A673 (cell line): ENCODE measurements around the gene TLCD1. TPM values are rescaled to one million over a fixed set of nuclear protein-coding genes. Genes with fewer than 3 reads are reported as not detected.
"Not testable (repeated sequence)": the region's sequence is repeated elsewhere in the genome, so short reads cannot be mapped to it uniquely, and the experiment has no call there.

Experiments
- BruUV-seq: library from RNA; stranded (reverse); fragments of 400-500 nt; replicated peaks from 2 replicates; lab custom pipeline; 2021; lab: Mats Ljungman, UMichigan
- CTCF ChIA-PET: fragments of 300-600 bp; sonication (Branson Sonifier 250); formaldehyde crosslinking; loops from one replicate; lab custom pipeline; 2022; ENCODE audit warnings: antibody characterized with exemption; lab: Charles Lee
- POLR2A ChIA-PET: fragments of 300-600 bp; sonication (Branson Sonifier 250); formaldehyde crosslinking; loops from one replicate; lab custom pipeline; 2022; ENCODE audit warnings: antibody characterized with exemption; ENCODE audit not compliant: low non-redundant PET; lab: Charles Lee
- DNase-seq: peaks from one replicate; pipeline ENCODE4 v3.0.0-alpha.2; 2015; ENCODE audit warnings: low spot score
- H3K27ac ChIP-seq: fragments of 200-600 bp; sonication (generic); 2 replicates; pipeline ENCODE4 v1.5.1; 2016; ENCODE audit warnings: mixed run types, low read depth, mild to moderate bottlenecking, mixed read lengths, antibody characterized with exemption, low read length; ENCODE audit not compliant: poor library complexity, severe bottlenecking
- H3K27me3 ChIP-seq: fragments of 200-600 bp; sonication (generic); replicated peaks from 2 replicates; pipeline ENCODE4 v1.6.1; 2017; ENCODE audit warnings: mixed run types, low read depth, mild to moderate bottlenecking, mixed read lengths, antibody characterized with exemption, low read length; ENCODE audit not compliant: insufficient read depth, poor library complexity
- H3K36me3 ChIP-seq: fragments of 200-600 bp; sonication (generic); 2 replicates; pipeline ENCODE4 v1.6.1; 2016; ENCODE audit warnings: mixed run types, mild to moderate bottlenecking, mixed read lengths, antibody characterized with exemption, low read length; ENCODE audit not compliant: insufficient read depth, poor library complexity, severe bottlenecking
- H3K4me1 ChIP-seq: fragments of 200-600 bp; sonication (generic); 2 replicates; pipeline ENCODE4 v1.6.1; 2017; ENCODE audit warnings: mixed run types, mild to moderate bottlenecking, mixed read lengths, antibody characterized with exemption, low read length; ENCODE audit not compliant: insufficient read depth, poor library complexity, severe bottlenecking
- H3K4me3 ChIP-seq: fragments of 200-600 bp; sonication (generic); 2 replicates; pipeline ENCODE4 v1.5.1; 2016; ENCODE audit warnings: low read depth, mixed run types, mild to moderate bottlenecking, mixed read lengths, low read length; ENCODE audit not compliant: poor library complexity, severe bottlenecking
- H3K9me3 ChIP-seq: fragments of 200-600 bp; sonication (generic); 2 replicates; pipeline ENCODE4 v1.6.1; 2016; ENCODE audit warnings: mixed run types, low read depth, mild to moderate bottlenecking, mixed read lengths, antibody characterized with exemption, low read length; ENCODE audit not compliant: poor library complexity, severe bottlenecking
- CTCF ChIP-seq: fragments of 300-800, 200-600 bp; sonication (generic); conservative IDR thresholded peaks from 2 replicates; pipeline ENCODE4 v1.5.1; 2017; ENCODE audit warnings: low read depth, mild to moderate bottlenecking, antibody characterized with exemption, low read length, moderate library complexity, mixed read lengths
- EZH2 ChIP-seq: fragments of 200-600 bp; sonication (generic); IDR thresholded peaks from 2 replicates; pipeline ENCODE4 v1.6.1; 2017; ENCODE audit warnings: borderline replicate concordance, low read depth, mild to moderate bottlenecking, mixed read lengths, antibody characterized with exemption, low read length; ENCODE audit not compliant: poor library complexity, severe bottlenecking
- intact Hi-C: fragments of 100-400 bp; cut with micrococcal nuclease; formaldehyde crosslinking; loops from one replicate; pipeline ENCODE4 v1.10.0; 2022; ENCODE audit not compliant: unreplicated experiment
- total RNA-seq: library from RNA; stranded (reverse); gene quantifications from 2 replicates; pipeline ENCODE4 v1.2.3, GENCODE V29; 2021

Gene TLCD1
- total RNA-seq, 1 experiment from 2014 or later, result 3.8 TPM

GRCh38 chr17:28725660-28726225, 290 bp downstream of the TLCD1 start:
- peak; percentile 80 for DNase-seq
- ChIA-PET CTCF (interaction anchor here (0.5 to 3.4 kb wide), 14 partner anchors 20 to 419 kb away, joined by 3 to 82 read pairs (median 11); no protein-coding TSS in a partner anchor), POLR2A (interaction anchor here (0.6 to 0.7 kb wide), 2 partner anchors 35 to 198 kb away, joined by 3 read pairs; no protein-coding TSS in a partner anchor)
- no peaks in the 10 kb centered on the region for H3K27me3 ChIP-seq
- H3K4me1 ChIP-seq, result peaks cover 48% of the 10 kb centered on the region
- H3K36me3 ChIP-seq, result peaks cover 44% of the 10 kb centered on the region
- peak overlapping the region; percentile 79 for H3K27ac ChIP-seq
- intact Hi-C loops, result loop anchor here (2.0 to 5.0 kb wide), 4 partner anchors 25 to 391 kb away; partner anchors contain the start of gene FLOT2
- H3K9me3 ChIP-seq, result no peaks in the 10 kb centered on the region
- BruUV-seq, result no TSS peak
- TF ChIP-seq CTCF (no peak), EZH2 (no peak)
- H3K4me3 ChIP-seq, result peak overlapping the region; percentile 59

GRCh38 chr17:28725166-28725659, 820 bp downstream of the TLCD1 start:
- peaks cover 48% of the 10 kb centered on the region for H3K4me1 ChIP-seq
- peaks cover 49% of the 10 kb centered on the region for H3K36me3 ChIP-seq
- peak overlapping the region; percentile 59 for H3K4me3 ChIP-seq
- no peaks in the 10 kb centered on the region for H3K27me3 ChIP-seq
- DNase-seq, result peak; percentile 76
- no peaks in the 10 kb centered on the region for H3K9me3 ChIP-seq
- BruUV-seq, result TSS peak; percentile 55
- TF ChIP-seq EZH2 (no peak), CTCF (no peak)
- H3K27ac ChIP-seq, result peak overlapping the region; percentile 79
- ChIA-PET CTCF (interaction anchor here (1.0 to 3.4 kb wide), 4 partner anchors 23 to 188 kb away, joined by 3 to 82 read pairs (median 8); no protein-coding TSS in a partner anchor), POLR2A (interaction anchor here (0.7 kb wide), 1 partner anchor 36 kb away, joined by 3 read pairs; no protein-coding TSS in a partner anchor)
- intact Hi-C loops, result loop anchor here (2.0 to 5.0 kb wide), 2 partner anchors 172 to 192 kb away; partner anchors contain the start of gene FLOT2

- DNase-seq, result no peak
- no peaks in the 10 kb centered on the region for H3K27me3 ChIP-seq
- H3K4me3 ChIP-seq, result no peak overlapping the region
- H3K9me3 ChIP-seq, result no peaks in the 10 kb centered on the region
- BruUV-seq, result no TSS peak
- ChIA-PET CTCF (interaction anchor here (1.0 to 3.4 kb wide), 2 partner anchors 26 to 39 kb away, joined by 3 to 82 read pairs; no protein-coding TSS in a partner anchor), POLR2A (no interaction called here)
- peak overlapping the region; percentile 79 for H3K27ac ChIP-seq
- TF ChIP-seq EZH2 (no peak), CTCF (no peak)
- intact Hi-C loops, result loop anchor here (2.0 to 5.0 kb wide), 2 partner anchors 173 to 192 kb away; partner anchors contain the start of gene FLOT2
- H3K36me3 ChIP-seq, result peaks cover 50% of the 10 kb centered on the region
- peaks cover 48% of the 10 kb centered on the region for H3K4me1 ChIP-seq
Measured at GRCh38 chr17:28724500-28725165, 1.4 kb downstream of the TLCD1 start.

- CTCF ChIA-PET, DNase-seq, H3K27me3 ChIP-seq, H3K9me3 ChIP-seq, BruUV-seq, H3K4me3 ChIP-seq, H3K27ac ChIP-seq: not testable (repeated sequence)
- intact Hi-C loops, result loop anchor here (2.0 kb wide), 1 partner anchor 193 kb away; no protein-coding TSS in a partner anchor
- POLR2A ChIA-PET, result interaction anchor here (0.7 kb wide), 1 partner anchor 333 kb away, joined by 5 read pairs; no protein-coding TSS in a partner anchor
- peaks cover 51% of the 10 kb centered on the region for H3K4me1 ChIP-seq
- H3K36me3 ChIP-seq, result peaks cover 50% of the 10 kb centered on the region
Measured at GRCh38 chr17:28723836-28724499, 2.1 kb downstream of the TLCD1 start.
